Measurements from ENCODE around the gene TIMM50.

GRCh38 chr19:39507715-39508364 lies 27.2 kb downstream of the TIMM50 start:
- TF ChIP-seq, protein P1, sequence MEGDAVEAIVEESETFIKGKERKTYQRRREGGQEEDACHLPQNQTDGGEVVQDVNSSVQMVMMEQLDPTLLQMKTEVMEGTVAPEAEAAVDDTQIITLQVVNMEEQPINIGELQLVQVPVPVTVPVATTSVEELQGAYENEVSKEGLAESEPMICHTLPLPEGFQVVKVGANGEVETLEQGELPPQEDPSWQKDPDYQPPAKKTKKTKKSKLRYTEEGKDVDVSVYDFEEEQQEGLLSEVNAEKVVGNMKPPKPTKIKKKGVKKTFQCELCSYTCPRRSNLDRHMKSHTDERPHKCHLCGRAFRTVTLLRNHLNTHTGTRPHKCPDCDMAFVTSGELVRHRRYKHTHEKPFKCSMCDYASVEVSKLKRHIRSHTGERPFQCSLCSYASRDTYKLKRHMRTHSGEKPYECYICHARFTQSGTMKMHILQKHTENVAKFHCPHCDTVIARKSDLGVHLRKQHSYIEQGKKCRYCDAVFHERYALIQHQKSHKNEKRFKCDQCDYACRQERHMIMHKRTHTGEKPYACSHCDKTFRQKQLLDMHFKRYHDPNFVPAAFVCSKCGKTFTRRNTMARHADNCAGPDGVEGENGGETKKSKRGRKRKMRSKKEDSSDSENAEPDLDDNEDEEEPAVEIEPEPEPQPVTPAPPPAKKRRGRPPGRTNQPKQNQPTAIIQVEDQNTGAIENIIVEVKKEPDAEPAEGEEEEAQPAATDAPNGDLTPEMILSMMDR (IDR thresholded peaks at IDR 0.05; ENCODE audit: low read depth, low read length, missing input control): no peak
- TF ChIP-seq SP1 (IDR thresholded peaks at IDR 0.05): no peak
- TF ChIP-seq HNF4G (IDR thresholded peaks at IDR 0.05): no peak
- no peak for TF ChIP-seq TAF1 (conservative IDR thresholded peaks at IDR 0.05)
- TF ChIP-seq RAD21 (IDR thresholded peaks at IDR 0.05): no peak
- TF ChIP-seq, protein P2, sequence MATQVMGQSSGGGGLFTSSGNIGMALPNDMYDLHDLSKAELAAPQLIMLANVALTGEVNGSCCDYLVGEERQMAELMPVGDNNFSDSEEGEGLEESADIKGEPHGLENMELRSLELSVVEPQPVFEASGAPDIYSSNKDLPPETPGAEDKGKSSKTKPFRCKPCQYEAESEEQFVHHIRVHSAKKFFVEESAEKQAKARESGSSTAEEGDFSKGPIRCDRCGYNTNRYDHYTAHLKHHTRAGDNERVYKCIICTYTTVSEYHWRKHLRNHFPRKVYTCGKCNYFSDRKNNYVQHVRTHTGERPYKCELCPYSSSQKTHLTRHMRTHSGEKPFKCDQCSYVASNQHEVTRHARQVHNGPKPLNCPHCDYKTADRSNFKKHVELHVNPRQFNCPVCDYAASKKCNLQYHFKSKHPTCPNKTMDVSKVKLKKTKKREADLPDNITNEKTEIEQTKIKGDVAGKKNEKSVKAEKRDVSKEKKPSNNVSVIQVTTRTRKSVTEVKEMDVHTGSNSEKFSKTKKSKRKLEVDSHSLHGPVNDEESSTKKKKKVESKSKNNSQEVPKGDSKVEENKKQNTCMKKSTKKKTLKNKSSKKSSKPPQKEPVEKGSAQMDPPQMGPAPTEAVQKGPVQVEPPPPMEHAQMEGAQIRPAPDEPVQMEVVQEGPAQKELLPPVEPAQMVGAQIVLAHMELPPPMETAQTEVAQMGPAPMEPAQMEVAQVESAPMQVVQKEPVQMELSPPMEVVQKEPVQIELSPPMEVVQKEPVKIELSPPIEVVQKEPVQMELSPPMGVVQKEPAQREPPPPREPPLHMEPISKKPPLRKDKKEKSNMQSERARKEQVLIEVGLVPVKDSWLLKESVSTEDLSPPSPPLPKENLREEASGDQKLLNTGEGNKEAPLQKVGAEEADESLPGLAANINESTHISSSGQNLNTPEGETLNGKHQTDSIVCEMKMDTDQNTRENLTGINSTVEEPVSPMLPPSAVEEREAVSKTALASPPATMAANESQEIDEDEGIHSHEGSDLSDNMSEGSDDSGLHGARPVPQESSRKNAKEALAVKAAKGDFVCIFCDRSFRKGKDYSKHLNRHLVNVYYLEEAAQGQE (IDR thresholded peaks at IDR 0.05): no peak

Measured in liver (tissue), 3 donors.